PC-9 (cell line): Measurements from ENCODE around the gene DDX19B. TPM values are rescaled to one million over a fixed set of nuclear protein-coding genes. Genes with fewer than 3 reads are reported as not detected.
"Not testable (repeated sequence)": the region's sequence is repeated elsewhere in the genome, so short reads cannot be mapped to it uniquely, and the experiment has no call there.

ENCODE experiments used
- BruUV-seq: library from RNA; stranded (reverse); fragments of 400-500 nt; replicated peaks from 2 replicates; lab custom pipeline; 2021; lab: Mats Ljungman, UMichigan
- CTCF ChIA-PET: fragments of 300-600 bp; sonication (Branson Sonifier 250); formaldehyde crosslinking; loops from one replicate; lab custom pipeline; 2022; ENCODE audit warnings: antibody characterized with exemption; lab: Charles Lee
- POLR2A ChIA-PET: fragments of 300-600 bp; sonication (Branson Sonifier 250); formaldehyde crosslinking; loops from one replicate; lab custom pipeline; 2022; ENCODE audit warnings: antibody characterized with exemption; ENCODE audit not compliant: unreplicated experiment; lab: Charles Lee
- DNase-seq, 2 experiments: peaks; one replicate each; pipeline versions ENCODE4 v3.0.0 to v3.0.0-alpha.2; 2015 to 2022; ENCODE audit warnings: mixed read lengths in 1 of 2
- H2AFZ ChIP-seq: fragments of 200-600 bp; sonication (generic); 2 replicates; pipeline ENCODE4 v1.8.1; 2017; ENCODE audit warnings: antibody characterized with exemption
- H3F3A ChIP-seq: fragments of 200-600 bp; sonication (generic); 2 replicates; pipeline ENCODE4 v1.8.1; 2017; ENCODE audit warnings: antibody characterized with exemption, mild to moderate bottlenecking, low read depth; ENCODE audit not compliant: insufficient read depth
- H3K27ac ChIP-seq: fragments of 200-600 bp; sonication (generic); 2 replicates; pipeline ENCODE4 v1.6.1; 2016; ENCODE audit warnings: mixed run types
- H3K27me3 ChIP-seq: fragments of 200-600 bp; sonication (generic); 2 replicates; pipeline ENCODE4 v1.6.1; 2016; ENCODE audit warnings: low read depth, mixed run types; ENCODE audit not compliant: insufficient read depth
- H3K36me3 ChIP-seq: fragments of 200-600 bp; sonication (generic); 2 replicates; pipeline ENCODE4 v1.6.1; 2016; ENCODE audit warnings: low read depth, mixed run types
- H3K4me1 ChIP-seq: fragments of 200-600 bp; sonication (generic); replicated peaks from 2 replicates; pipeline ENCODE4 v1.6.1; 2016; ENCODE audit warnings: mixed run types; ENCODE audit not compliant: insufficient read depth
- H3K4me2 ChIP-seq: fragments of 200-600 bp; sonication (generic); 2 replicates; pipeline ENCODE4 v1.6.1; 2017; ENCODE audit warnings: mixed run types
- H3K4me3 ChIP-seq: fragments of 200-600 bp; sonication (generic); 2 replicates; pipeline ENCODE4 v1.6.1; 2016; ENCODE audit warnings: mixed run types
- H3K79me2 ChIP-seq: fragments of 200-600 bp; sonication (generic); 2 replicates; pipeline ENCODE4 v1.6.1; 2017; ENCODE audit warnings: low read depth, mixed run types
- H3K9me2 ChIP-seq: fragments of 200-600 bp; sonication (generic); 2 replicates; pipeline ENCODE4 v1.8.1; 2017; ENCODE audit warnings: mild to moderate bottlenecking; ENCODE audit not compliant: insufficient read depth
- H3K9me3 ChIP-seq: fragments of 200-600 bp; sonication (generic); 2 replicates; pipeline ENCODE4 v1.8.1; 2016; ENCODE audit warnings: low read depth; ENCODE audit not compliant: insufficient read depth
- H4K20me1 ChIP-seq: fragments of 200-600 bp; sonication (generic); 2 replicates; pipeline ENCODE4 v1.8.1; 2017; ENCODE audit not compliant: insufficient read depth
- CTCF ChIP-seq: fragments of 200-600 bp; sonication (generic); conservative IDR thresholded peaks from 2 replicates; pipeline ENCODE4 v1.6.1; 2017; ENCODE audit warnings: mixed run types, antibody characterized with exemption, mild to moderate bottlenecking, moderate library complexity
- EZH2 ChIP-seq: fragments of 200-600 bp; sonication (generic); IDR thresholded peaks from 2 replicates; pipeline ENCODE4 v1.8.0; 2017; ENCODE audit warnings: antibody characterized with exemption, low read depth
- intact Hi-C: fragments of 100-400 bp; cut with micrococcal nuclease; formaldehyde crosslinking; loops from one replicate; pipeline ENCODE4 v1.10.0; 2022; ENCODE audit not compliant: unreplicated experiment
- total RNA-seq: library from RNA; stranded (reverse); gene quantifications from 2 replicates; pipeline ENCODE4 v1.2.3, GENCODE V29; 2021

DDX19B gene
- total RNA-seq, 1 experiment from 2014 or later: 42.1 TPM

- Histone ChIP-seq H3K4me1 (no peaks in the 10 kb centered on the region), H3K4me3 (no peak overlapping the region), H3K9me3 (no peaks in the 10 kb centered on the region), H3K4me2 (no peak overlapping the region), H3K36me3 (peaks cover 6% of the 10 kb centered on the region), H3K27ac (no peak overlapping the region), H2AFZ (no peak overlapping the region), H4K20me1 (no peaks in the 10 kb centered on the region), H3K9me2 (no peaks in the 10 kb centered on the region), H3F3A (peaks cover 3% of the 10 kb centered on the region; the same call in 1 of the 2 replicates), H3K79me2 (no peaks in the 10 kb centered on the region), H3K27me3 (no peaks in the 10 kb centered on the region)
- intact Hi-C loops: no loop called here
- ChIA-PET CTCF (no interaction called here), POLR2A (interaction anchor here (0.6 kb wide), 2 partner anchors 118 to 202 kb away, joined by 3 to 4 read pairs; no protein-coding TSS in a partner anchor)
- DNase-seq: no peak
- TF ChIP-seq EZH2: no peak
- no peak for TF ChIP-seq CTCF
- BruUV-seq: no TSS peak
These were observed 65.4 kb downstream of the DDX19B start for GRCh38 chr16:70364399-70364798.

GRCh38 chr16:70370145-70370544 is 71.2 kb downstream of the DDX19B start:
- not testable (repeated sequence) for H2AFZ ChIP-seq, H3K9me3 ChIP-seq, H3K4me1 ChIP-seq, H3K27me3 ChIP-seq, H4K20me1 ChIP-seq, H3K4me2 ChIP-seq, BruUV-seq, H3K4me3 ChIP-seq, H3K79me2 ChIP-seq, H3K9me2 ChIP-seq
- DNase-seq: peak in 1 of 2 experiments; percentile 24
- peak; percentile 77 for TF ChIP-seq CTCF
- intact Hi-C loops: loop anchor here (2.0 kb wide), 1 partner anchor 283 kb away; no protein-coding TSS in a partner anchor
- Histone ChIP-seq H3F3A (peaks cover 22% of the 10 kb centered on the region; the same call in 1 of the 2 replicates), H3K36me3 (peaks cover 12% of the 10 kb centered on the region; the same call in 1 of the 2 replicates), H3K27ac (peak overlapping the region; percentile 4; the same call in 1 of the 2 replicates)
- CTCF ChIA-PET: interaction anchor here (0.7 to 1.4 kb wide), 2 partner anchors 39 to 100 kb away, joined by 4 to 5 read pairs; no protein-coding TSS in a partner anchor
- POLR2A ChIA-PET: interaction anchor here (0.7 kb wide), 1 partner anchor 108 kb away, joined by 8 read pairs; no protein-coding TSS in a partner anchor

GRCh38 chr16:70370924-70371323 is 71.9 kb downstream of the DDX19B start:
- Histone ChIP-seq H3K27ac (no peak overlapping the region), H3K4me2 (no peak overlapping the region), H3K4me1 (no peaks in the 10 kb centered on the region), H3K36me3 (0 out of 2 replicates have a peak, but pooled peaks cover 12% of the 10 kb centered on the region), H3K79me2 (no peaks in the 10 kb centered on the region), H3K9me2 (no peaks in the 10 kb centered on the region), H3K4me3 (no peak overlapping the region), H4K20me1 (no peaks in the 10 kb centered on the region), H3K9me3 (no peaks in the 10 kb centered on the region), H3F3A (peaks cover 29% of the 10 kb centered on the region; the same call in 1 of the 2 replicates), H2AFZ (no peak overlapping the region), H3K27me3 (no peaks in the 10 kb centered on the region)
- no TSS peak for BruUV-seq
- no peak for DNase-seq
- POLR2A ChIA-PET: no interaction called here
- CTCF ChIA-PET: no interaction called here
- intact Hi-C loops: loop anchor here (2.0 kb wide), 1 partner anchor 282 kb away; no protein-coding TSS in a partner anchor
- TF ChIP-seq EZH2: no peak
